ENCODE data around the gene EPHA3.
A peak's percentile ranks its signal among the peaks of the same experiment; 100 is the strongest.

EPHA3 gene

GRCh38 chr3:89107461-89108290, at the start of gene EPHA3:
EPHA3 (plus strand) TSS chr3:89107621; CDS start chr3:89107749, 128 bp downstream.
- DNase-seq (ENCODE audit: low read depth in 2 of 2): peak in 1 of 2 donors; percentile 10

- DNase-seq (ENCODE audit: low read depth in 2 of 2): no peak
These were observed 49.0 kb upstream of the EPHA3 start for GRCh38 chr3:89058371-89058770.

GRCh38 chr3:89059211-89059925, 48.1 kb upstream of the EPHA3 start:
- DNase-seq (ENCODE audit: low read depth in 2 of 2): no peak

GRCh38 chr3:89061259-89061658, 46.2 kb upstream of the EPHA3 start:
- no peak for DNase-seq (ENCODE audit: low read depth in 2 of 2)

GRCh38 chr3:89067736-89068135, 39.7 kb upstream of the EPHA3 start:
- no peak for DNase-seq (ENCODE audit: low read depth in 2 of 2)

- no peak for DNase-seq (ENCODE audit: low read depth in 2 of 2)
These were observed 34.8 kb upstream of the EPHA3 start for GRCh38 chr3:89072642-89073041.

- DNase-seq (ENCODE audit: low read depth in 2 of 2): no peak
These were observed 27.5 kb upstream of the EPHA3 start for GRCh38 chr3:89079944-89080343.

- no peak for DNase-seq (ENCODE audit: low read depth in 2 of 2)
These were observed 19.6 kb upstream of the EPHA3 start for GRCh38 chr3:89087851-89088250.

- DNase-seq (ENCODE audit: low read depth in 2 of 2): no peak
These were observed 9.2 kb upstream of the EPHA3 start for GRCh38 chr3:89098173-89098572.

- no peak for DNase-seq (ENCODE audit: low read depth in 2 of 2)
These were observed 8.3 kb upstream of the EPHA3 start for GRCh38 chr3:89098964-89099585.

- no peak for DNase-seq (ENCODE audit: low read depth in 2 of 2)
These were observed 6.2 kb upstream of the EPHA3 start for GRCh38 chr3:89101251-89101650.

GRCh38 chr3:89101921-89102320, 5.5 kb upstream of the EPHA3 start:
- DNase-seq (ENCODE audit: low read depth in 2 of 2): no peak

GRCh38 chr3:89104499-89104898, 2.9 kb upstream of the EPHA3 start:
- DNase-seq (ENCODE audit: low read depth in 2 of 2): no peak

- no peak for DNase-seq (ENCODE audit: low read depth in 2 of 2)
These were observed 1.9 kb upstream of the EPHA3 start for GRCh38 chr3:89105503-89105902.

GRCh38 chr3:89108291-89108550, 800 bp downstream of the EPHA3 start:
- DNase-seq (ENCODE audit: low read depth in 2 of 2): no peak

- DNase-seq (ENCODE audit: low read depth in 2 of 2): no peak
These were observed 5.9 kb downstream of the EPHA3 start for GRCh38 chr3:89113344-89113743.

- DNase-seq (ENCODE audit: low read depth in 2 of 2): no peak
These were observed 6.7 kb downstream of the EPHA3 start for GRCh38 chr3:89113893-89114840.

GRCh38 chr3:89114841-89115223, 7.4 kb downstream of the EPHA3 start:
- DNase-seq (ENCODE audit: low read depth in 2 of 2): no peak

- DNase-seq (ENCODE audit: low read depth in 2 of 2): no peak
These were observed 9.1 kb downstream of the EPHA3 start for GRCh38 chr3:89116476-89116875.

GRCh38 chr3:89138048-89138447, 30.6 kb downstream of the EPHA3 start:
- no peak for DNase-seq (ENCODE audit: low read depth in 2 of 2)

GRCh38 chr3:89139870-89140269, 32.4 kb downstream of the EPHA3 start:
- DNase-seq (ENCODE audit: low read depth in 2 of 2): no peak

- no peak for DNase-seq (ENCODE audit: low read depth in 2 of 2)
These were observed 36.7 kb downstream of the EPHA3 start for GRCh38 chr3:89144080-89144479.
